ENCODE data around the gene OR4C6. TPM values are rescaled to one million over a fixed set of nuclear protein-coding genes. Genes with fewer than 3 reads are reported as not detected.
A peak's percentile ranks its signal among the peaks of the same experiment; 100 is the strongest.

The OR4C6 gene
- not detected in 2 replicates for total RNA-seq (2014; rRNA removed; shearing (Covaris generic); ENCODE audit: low replicate concordance)

DNA sequence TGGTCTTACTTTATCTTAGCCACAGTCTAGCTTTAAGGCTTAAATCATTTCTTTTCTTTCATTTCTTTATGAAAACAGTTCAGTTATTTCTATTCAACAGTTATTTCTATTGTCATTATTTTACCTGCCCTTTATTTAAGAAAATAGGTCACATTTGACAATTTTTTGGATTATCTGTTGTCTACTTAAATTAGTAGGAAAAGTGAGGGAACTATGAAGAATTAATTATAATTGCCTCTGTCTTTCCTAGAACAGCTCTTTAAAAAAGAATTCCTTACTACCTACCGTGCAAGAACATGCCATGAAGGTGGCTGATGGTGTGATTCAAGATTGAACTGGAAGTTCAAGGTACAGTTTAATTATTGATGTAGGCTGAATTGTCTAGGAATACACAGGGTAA lies at the start of gene OR4C6:
Gene OR4C6 (plus strand): TSS at position 301 of the 400 bp plus-strand sequence. CDS start 2,966 bp downstream, outside the sequence.
- DNase-seq, result no peak
- H3K9me3 ChIP-seq, result no peaks in the 10 kb centered on the region
- H3K27me3 ChIP-seq, result no peaks in the 10 kb centered on the region
- no peaks in the 10 kb centered on the region for H3K36me3 ChIP-seq
- H3K4me3 ChIP-seq, result no peak within 1 kb of the TSS

DNA sequence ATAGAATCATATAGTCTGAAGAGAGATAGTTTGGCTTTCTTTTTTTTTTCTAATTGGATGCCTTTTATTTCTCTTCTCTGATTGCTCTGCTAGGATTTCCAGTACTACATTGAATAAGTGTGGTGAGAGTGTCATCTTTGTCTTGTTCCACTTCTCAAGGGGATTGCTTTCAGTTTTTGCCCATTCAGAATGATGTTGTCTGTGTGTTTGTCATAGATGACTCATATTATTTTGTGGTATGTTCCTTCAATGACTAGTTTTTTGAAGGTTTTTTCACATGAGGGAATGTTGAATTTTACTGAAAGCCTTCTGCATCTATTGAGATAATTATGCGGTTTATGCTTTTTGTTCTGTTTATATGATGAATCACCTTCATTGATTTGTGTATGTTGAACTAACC lies 37.5 kb upstream of the OR4C6 start:
- DNase-seq, result no peak
- Histone ChIP-seq H3K9me3 (no peaks in the 10 kb centered on the region), H3K36me3 (no peaks in the 10 kb centered on the region), H3K27me3 (no peaks in the 10 kb centered on the region), H3K4me3 (no peak overlapping the region)

DNA sequence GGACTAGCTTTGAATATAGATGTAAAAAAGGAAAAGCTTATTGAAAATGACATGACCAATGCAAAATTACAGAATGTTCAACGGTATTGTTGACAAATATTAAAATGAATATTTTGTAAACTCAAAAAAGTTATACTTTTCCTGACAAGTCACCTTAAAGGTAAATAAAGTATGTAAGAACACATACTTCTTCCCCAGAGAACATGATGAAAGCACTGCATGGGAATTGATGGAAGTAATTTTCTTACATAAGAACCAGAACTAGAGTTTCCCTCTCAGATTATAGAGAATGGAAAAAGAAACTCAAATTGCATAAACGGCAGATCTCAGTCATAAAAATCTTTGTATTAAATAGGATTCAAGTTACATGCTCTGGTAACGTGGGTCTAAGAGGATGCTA lies 27.2 kb upstream of the OR4C6 start, which contains the start of gene OR4P4:
Gene OR4P4 (plus strand): TSS at position 301 of the 400 bp plus-strand sequence.
- Histone ChIP-seq H3K36me3 (no peaks in the 10 kb centered on the region), H3K9me3 (no peaks in the 10 kb centered on the region), H3K4me3 (no peak within 1 kb of the TSS), H3K27me3 (no peaks in the 10 kb centered on the region)
- DNase-seq, result no peak

DNA sequence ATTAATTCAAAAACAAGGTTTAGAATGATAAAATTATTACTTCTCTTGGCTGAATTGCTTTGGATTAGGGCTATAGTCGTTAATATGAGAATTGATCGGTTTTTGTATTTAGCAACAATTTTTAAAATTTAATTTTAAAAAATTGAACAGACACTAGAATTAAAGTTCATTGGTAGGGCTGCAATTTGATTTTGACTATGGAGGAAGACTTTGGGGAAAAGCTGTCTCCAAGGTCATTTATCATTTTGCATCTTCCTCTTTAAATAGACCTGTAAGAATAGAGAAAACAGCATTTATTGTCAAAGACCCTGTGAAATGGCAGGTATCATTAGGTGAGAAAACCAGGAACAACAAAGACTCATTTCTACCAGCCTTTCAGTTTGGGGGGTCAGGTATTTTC lies 14.0 kb upstream of the OR4C6 start, which contains the start of gene OR4S2:
Gene OR4S2 (plus strand): TSS at position 301 of the 400 bp plus-strand sequence. CDS start 2,577 bp downstream, outside the sequence.
- no peak for DNase-seq
- Histone ChIP-seq H3K36me3 (no peaks in the 10 kb centered on the region), H3K9me3 (no peaks in the 10 kb centered on the region), H3K4me3 (no peak within 1 kb of the TSS), H3K27me3 (no peaks in the 10 kb centered on the region)

DNA sequence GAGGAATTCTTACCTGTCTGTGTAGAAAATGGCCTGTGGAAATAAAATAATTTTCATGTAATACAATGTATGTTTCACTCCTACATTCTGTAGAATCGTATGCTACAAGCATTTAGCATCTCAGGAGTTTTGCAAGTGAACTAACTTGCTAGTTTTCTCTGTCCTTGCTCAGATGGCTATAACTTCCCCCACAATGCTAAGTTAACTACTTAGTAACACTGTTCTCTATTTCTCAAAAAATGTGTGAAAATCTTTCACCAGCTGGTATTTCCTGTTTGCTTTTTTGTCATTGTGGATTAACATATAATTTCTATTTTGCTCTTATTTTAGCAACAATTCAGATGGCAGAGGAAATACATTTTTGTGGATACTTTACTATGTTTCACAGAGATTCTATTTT lies 9.4 kb upstream of the OR4C6 start:
- no peaks in the 10 kb centered on the region for H3K27me3 ChIP-seq
- no peaks in the 10 kb centered on the region for H3K36me3 ChIP-seq
- H3K4me3 ChIP-seq, result no peak overlapping the region
- no peaks in the 10 kb centered on the region for H3K9me3 ChIP-seq
- DNase-seq, result no peak

DNA sequence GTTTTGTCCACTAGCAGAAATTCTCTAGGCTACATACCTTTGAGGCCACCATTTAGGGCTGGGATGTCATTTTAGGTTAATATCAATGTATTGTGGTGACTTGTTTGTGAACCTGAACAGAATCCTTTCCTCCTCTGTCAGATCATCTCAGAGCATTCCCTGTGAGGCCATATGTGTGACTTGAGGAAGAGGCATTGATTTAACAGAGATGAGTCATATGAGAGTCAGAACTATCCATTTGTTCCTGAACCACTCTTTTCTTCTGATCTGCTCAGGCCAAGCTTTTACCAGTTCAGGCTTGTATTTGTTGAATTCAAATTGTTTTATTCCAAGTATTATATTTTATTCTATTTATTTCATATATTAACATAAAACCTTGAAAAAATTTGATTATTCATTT lies 6.9 kb upstream of the OR4C6 start:
- Histone ChIP-seq H3K4me3 (no peak overlapping the region), H3K27me3 (no peaks in the 10 kb centered on the region), H3K9me3 (no peaks in the 10 kb centered on the region), H3K36me3 (no peaks in the 10 kb centered on the region)
- DNase-seq, result no peak

DNA sequence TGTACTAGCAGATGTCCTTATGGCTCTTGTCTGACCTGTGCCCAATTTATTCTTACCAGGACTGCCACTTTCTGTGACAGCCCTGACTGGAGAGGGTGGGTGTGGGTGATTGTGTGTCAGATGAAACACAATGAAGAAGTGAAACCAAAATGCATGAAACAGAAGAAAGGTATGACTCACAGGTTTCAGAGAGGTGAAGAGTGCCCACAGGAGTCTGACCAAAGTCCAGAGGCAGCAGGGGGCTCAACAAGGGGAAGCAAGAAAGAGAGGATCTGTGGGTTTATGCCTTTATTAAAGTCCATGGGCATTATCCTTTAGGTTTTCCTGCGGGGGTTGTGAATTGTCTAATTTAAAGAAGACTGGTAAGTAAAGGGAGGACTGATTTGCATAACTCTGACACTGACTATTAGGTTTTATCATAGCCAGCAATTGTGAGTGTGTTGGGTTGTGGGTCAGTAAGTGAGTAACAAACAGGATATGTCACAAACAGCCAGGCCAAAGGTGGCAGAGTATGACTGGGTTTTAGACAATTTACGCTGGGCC lies 3.9 kb upstream of the OR4C6 start:
- Histone ChIP-seq H3K27me3 (no peaks in the 10 kb centered on the region), H3K9me3 (no peaks in the 10 kb centered on the region), H3K4me3 (no peak overlapping the region), H3K36me3 (no peaks in the 10 kb centered on the region)
- no peak for DNase-seq

DNA sequence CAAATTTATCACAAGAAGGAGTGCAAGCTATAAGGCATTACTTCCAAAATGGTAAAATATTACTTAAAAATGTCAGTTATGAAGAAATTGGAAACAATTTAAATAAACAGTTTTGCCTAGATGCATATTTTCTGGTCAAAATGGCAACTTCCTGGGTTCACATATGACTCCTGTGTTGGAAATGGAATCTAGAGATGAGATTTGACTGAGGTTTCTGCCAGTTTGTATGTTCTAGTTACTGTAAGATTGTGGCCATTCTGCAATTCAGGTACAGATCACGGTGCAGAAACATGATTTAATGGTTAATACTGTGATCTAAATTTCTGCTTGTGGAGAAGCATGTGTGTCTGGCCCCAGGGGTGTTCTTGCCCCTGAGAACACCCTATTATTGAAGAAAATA lies 3.4 kb upstream of the OR4C6 start:
- no peaks in the 10 kb centered on the region for H3K9me3 ChIP-seq
- no peaks in the 10 kb centered on the region for H3K36me3 ChIP-seq
- no peak overlapping the region for H3K4me3 ChIP-seq
- no peaks in the 10 kb centered on the region for H3K27me3 ChIP-seq
- DNase-seq, result no peak

DNA sequence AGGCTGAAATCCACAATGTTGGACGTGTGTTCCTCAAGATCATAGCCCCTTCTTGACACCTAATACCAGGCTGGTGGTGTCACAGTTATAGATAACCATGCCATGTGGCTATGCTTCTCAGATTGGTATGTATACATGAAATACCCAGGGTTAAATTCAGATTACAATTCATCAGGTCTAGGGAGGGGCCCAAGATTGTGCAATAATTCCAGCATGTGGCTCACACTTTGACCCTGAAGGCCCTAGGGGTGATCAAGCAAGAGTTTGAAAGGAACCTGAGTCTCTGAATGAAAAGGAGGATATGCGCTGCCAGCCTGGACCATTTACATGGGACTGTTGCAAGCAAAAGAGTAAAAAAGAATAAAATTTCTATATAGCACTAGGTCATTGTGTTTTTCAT lies 7.4 kb downstream of the OR4C6 start:
- DNase-seq, result no peak
- H3K4me3 ChIP-seq, result no peak overlapping the region
- H3K27me3 ChIP-seq, result no peaks in the 10 kb centered on the region
- no peaks in the 10 kb centered on the region for H3K9me3 ChIP-seq
- no peaks in the 10 kb centered on the region for H3K36me3 ChIP-seq

DNA sequence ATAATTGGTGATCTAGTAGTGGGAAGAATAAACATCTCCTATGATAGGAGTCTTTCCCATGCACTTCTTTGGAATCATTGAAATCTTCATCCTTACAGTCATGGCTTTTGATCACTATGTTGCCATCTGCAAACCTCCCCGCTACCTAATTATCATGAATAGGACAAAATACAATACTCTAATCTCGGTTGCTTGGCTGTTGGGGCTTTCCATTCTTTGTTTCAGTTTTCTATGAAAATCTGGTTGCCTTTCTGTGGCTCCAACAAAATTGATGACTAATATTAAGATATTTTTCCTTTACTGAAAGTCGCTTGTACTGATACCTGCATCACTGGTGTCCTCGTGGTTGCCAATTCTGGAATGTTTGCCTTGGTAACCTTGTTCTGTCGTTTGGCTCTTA lies 11.9 kb downstream of the OR4C6 start:
- Histone ChIP-seq H3K27me3 (no peaks in the 10 kb centered on the region), H3K4me3 (no peak overlapping the region), H3K9me3 (no peaks in the 10 kb centered on the region), H3K36me3 (no peaks in the 10 kb centered on the region)
- no peak for DNase-seq

DNA sequence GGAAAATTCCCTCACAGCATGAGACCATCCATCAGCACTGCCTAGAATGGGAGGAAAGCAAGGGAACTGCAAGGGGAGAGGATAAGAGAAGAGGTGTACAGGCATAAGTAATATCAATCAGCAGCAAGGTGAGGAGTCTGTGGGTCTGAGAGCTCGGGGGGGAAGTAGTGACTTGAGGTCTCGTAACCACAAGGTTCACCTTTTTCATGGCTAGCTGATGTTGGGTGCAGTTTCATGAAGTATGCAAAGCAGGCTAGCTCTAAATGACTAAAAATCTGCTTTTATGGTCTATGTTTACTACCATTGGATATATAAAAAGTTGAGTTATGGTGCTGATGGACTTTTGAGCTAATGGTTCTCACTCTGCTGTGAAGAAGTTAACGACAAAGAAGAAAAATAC lies 35.8 kb downstream of the OR4C6 start:
- Histone ChIP-seq H3K9me3 (no peaks in the 10 kb centered on the region), H3K4me3 (no peak overlapping the region)
- no peak for DNase-seq

DNA sequence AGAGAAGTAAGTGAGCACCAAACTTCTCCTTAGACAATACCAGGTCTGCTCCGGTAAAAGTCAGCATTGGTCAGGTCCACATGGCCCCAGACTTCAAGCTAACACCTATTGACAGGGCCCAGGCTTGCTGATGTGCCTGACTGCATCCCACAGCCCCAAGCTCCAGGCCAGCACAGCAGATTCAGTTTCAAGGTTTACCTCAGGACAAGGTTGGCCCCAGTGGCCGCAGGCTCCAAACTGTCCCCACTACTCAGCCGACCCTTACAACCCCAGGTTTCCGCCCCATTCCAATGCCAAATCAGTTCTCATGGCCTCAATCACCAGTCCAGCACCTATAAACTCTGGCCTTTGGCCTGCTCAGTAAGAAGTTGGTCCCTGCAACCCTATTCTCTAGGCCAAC lies 39.4 kb downstream of the OR4C6 start:
- no peaks in the 10 kb centered on the region for H3K36me3 ChIP-seq
- no peak overlapping the region for H3K4me3 ChIP-seq
- DNase-seq, result no peak
- H3K9me3 ChIP-seq, result no peaks in the 10 kb centered on the region
- H3K27me3 ChIP-seq, result no peaks in the 10 kb centered on the region

More for the DNA sequence above, 35.8 kb downstream of the OR4C6 start:
- H3K36me3 ChIP-seq, result no peaks in the 10 kb centered on the region
- H3K27me3 ChIP-seq, result no peaks in the 10 kb centered on the region

DNA sequence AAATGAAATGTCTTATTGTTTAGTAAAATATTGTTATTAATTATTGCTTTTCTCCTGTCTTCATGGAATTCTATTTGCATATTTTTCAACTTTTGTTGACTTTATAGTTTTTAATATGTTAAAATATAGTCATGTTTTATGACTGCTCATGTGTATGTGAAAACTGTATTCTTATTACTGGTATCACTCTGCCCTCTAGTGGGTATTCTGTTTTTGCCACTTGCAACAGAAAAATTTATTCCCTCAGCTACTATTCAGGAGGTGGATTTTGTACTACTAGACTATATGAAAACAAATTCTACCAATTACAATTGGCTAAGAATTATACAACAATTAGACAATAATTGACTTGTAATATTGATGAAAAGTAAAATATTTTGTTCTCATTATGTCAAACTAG lies 45.0 kb downstream of the OR4C6 start:
- no peak overlapping the region for H3K4me3 ChIP-seq
- no peaks in the 10 kb centered on the region for H3K27me3 ChIP-seq
- no peak for DNase-seq
- H3K36me3 ChIP-seq, result no peaks in the 10 kb centered on the region
- no peaks in the 10 kb centered on the region for H3K9me3 ChIP-seq

DNA sequence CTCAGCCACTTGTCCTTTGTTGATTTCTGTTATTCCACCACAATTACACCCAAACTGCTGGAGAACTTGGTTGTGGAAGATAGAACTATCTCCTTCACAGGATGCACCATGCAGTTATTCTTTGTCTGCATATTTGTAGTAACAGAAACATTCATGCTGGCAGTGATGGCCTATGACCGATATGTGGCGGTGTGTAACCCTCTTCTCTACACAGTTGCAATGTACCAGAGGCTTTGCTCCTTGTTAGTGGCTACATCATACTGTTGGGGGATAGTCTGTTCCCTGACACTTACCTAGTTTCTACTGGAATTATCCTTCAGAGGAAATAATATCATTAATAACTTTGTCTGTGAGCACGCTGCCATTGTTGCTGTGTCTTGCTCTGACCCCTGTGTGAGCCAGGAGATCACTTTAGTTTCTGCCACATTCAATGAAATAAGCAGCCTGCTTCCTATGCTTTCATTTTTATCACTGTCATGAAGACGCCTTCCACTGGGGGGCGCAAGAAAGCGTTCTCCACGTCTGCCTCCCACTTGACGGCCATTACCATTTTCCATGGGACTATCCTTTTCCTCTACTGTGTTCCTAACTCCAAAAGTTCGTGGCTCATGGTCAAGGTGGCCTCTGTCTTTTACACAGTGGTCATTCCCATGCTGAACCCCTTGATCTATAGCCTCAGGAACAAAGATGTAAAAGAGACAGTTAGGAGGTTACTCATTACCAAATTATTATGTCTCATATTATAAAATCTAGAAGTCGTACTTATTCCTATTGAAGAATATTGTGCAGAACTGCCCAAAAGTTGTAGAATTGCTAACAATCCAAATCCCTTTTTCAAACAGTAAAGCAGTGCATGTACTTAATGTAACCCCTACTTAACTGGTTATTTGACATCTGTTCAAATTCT lies 53.2 kb downstream of the OR4C6 start:
- Histone ChIP-seq H3K9me3 (no peaks in the 10 kb centered on the region), H3K4me3 (no peak overlapping the region), H3K36me3 (no peaks in the 10 kb centered on the region), H3K27me3 (no peaks in the 10 kb centered on the region)
- peak; percentile 4 for DNase-seq

All from MG63 (cell line).